ENCODE results near the gene HOXD3.

Gene HOXD3

DNA sequence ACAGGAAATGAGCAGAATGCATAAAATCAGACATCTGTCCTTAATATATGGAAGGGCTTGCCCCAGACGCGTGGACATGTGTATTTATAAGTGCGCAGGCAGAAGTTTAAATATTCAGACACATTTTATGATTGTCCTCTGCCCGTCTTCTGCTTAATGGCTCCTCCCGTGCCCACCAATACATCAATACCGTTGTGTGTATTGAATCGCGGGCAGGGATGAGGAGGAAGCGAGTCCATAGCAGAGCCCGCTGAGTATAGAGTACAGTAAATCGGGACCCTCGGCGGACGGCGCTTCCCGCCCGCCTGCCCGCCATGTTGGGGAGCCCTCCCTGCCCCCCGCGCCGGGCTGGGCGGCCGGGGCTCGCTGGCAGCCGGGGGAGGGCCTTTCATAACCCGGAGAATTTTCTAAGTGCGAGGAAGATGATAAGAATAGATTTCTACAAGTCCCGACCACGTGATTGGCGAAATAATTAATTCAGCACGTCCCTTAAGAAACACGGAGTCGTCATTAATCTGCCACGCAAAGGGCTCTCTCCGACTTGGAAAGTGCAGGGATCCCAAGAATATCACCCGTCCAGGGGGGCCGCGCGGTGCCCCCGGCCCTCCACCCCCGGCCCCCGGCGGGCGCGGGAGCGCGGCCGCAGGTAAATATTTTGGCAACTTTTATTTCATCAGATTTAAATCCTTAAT is at the start of gene HOXD3:
Gene HOXD3, plus strand, starts transcription at position 501 of the 692 bp plus-strand sequence. CDS start 11,808 bp downstream, outside the sequence.
- in situ Hi-C loops (cut with MboI; ENCODE audit: low sequenced_read_pairs), result no loop called here

DNA sequence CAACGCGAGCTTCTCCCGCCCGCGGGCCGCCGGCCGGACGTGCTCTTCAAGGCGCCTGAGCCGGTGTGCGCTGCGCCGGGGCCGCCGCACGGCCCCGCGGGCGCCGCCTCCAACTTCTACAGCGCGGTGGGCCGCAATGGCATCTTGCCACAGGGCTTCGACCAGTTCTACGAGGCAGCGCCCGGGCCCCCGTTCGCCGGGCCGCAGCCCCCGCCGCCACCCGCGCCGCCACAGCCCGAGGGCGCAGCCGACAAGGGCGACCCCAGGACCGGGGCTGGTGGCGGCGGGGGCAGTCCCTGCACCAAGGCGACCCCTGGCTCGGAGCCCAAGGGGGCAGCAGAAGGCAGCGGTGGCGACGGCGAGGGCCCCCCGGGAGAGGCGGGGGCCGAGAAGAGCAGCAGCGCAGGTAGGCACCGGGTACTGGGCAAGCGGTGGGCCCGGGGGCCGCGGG is 49.4 kb upstream of the HOXD3 start:
- in situ Hi-C loops (cut with MboI; ENCODE audit: low sequenced_read_pairs), result no loop called here

DNA sequence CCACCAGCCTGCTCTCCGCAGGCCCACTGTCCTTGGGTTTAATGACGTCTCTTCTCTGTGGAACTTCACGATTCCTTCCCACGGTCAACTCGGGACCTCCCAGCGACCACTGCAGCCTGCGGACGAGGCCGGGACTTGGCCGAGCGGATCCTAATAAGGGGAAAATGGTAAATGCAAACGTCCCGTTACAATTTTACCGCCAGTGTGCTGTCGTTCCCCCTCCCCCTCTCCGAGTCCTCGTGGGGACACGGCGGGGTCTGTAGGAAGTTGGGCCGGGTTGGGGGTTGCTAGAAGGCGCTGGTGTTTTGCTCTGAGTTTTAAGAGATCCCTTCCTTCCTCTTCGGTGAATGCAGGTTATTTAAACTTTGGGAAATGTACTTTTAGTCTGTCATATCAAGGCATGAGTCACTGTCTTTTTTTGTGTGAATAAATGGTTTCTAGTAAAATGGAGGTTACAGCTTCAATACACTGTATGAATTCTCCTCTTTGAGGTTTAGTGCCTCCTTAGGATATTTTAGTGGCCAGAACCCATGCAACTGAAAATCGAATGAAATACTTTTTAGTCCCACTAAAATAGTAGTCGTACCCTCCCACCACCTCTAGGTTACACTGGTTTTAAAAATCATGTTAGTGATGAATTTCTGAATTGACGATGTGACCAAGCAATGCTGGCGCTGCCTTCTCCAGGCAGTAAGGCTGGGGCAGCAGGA is 47.8 kb upstream of the HOXD3 start:
- in situ Hi-C loops (cut with MboI; ENCODE audit: low sequenced_read_pairs), result no loop called here

DNA sequence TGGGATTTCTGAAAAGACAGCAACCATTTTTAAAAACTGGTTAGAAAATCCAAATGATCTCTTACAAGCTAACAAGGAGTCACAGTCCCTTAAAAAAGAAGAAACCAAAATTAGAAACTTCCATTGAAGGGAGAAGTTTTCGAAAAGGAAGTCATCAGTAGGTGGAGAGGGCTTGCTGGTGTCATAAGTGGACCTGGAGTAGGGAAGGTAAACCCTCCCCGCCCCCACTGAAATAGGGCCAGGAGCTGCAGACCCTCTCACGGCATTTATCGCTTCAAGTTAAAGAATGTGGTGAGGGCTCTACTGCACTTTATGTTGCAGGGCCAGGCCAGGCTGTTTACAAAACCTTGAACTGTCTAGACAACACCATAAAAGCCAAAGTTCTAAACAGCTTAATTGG is 47.2 kb upstream of the HOXD3 start:
- in situ Hi-C loops (cut with MboI; ENCODE audit: low sequenced_read_pairs), result no loop called here

DNA sequence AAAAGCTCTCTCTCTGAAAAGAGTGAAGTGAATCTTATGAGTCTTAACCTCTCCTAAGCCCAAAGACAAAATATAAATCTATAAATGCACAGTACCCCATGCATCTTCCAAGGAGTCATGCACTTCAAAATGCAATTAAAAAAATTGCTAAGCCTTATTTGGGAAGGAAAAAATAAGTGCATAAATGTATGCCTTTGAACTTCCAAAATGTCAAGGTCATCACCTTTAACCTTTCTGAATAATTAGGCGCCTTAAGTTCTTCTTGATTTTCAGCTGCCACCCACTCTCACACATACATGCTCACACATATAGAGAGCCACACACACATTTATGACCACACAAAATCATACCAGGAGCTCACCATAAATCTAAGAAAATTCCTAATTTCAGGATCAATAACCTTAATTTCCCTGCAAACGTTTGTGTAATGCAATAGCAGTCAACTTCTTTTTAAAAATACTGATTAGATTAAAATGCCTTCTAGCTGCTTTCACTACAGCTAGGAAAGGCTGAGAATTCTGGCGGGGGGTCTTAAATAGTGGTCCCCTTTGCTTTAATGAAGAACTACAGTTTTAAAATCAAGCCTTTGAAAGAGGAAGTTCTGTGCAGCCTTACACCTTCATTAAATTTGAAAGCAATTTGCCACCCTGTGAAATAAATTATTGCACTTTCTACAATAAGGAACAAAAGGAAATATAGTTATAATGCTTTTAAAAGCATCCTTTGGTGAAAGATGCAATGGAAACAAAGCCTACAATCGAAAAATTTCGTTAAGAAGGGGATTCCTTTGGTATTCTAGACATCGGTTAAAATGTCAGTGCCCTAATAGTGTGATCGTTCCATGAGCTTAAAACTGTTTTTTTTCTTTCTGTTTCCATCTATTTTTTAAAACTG is 46.4 kb upstream of the HOXD3 start:
- in situ Hi-C loops (cut with MboI; ENCODE audit: low sequenced_read_pairs), result no loop called here

DNA sequence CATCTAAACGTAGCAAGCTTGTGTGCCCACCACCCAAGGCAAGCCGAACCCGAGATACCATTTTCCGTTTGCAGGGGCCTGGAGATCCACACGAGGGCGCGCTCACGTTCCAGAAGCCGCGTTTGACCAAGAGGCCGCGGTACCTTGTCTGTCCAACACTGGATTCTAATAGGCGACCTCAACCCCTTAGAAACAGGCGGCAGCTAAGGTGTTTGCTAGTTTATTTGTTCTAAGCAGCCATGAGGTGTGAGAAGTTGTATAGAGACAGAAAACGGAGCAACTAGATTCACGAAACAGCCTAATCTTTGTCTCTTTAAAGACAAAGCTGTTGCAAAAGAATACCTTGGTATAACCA is 45.8 kb upstream of the HOXD3 start:
- in situ Hi-C loops (cut with MboI; ENCODE audit: low sequenced_read_pairs), result no loop called here

DNA sequence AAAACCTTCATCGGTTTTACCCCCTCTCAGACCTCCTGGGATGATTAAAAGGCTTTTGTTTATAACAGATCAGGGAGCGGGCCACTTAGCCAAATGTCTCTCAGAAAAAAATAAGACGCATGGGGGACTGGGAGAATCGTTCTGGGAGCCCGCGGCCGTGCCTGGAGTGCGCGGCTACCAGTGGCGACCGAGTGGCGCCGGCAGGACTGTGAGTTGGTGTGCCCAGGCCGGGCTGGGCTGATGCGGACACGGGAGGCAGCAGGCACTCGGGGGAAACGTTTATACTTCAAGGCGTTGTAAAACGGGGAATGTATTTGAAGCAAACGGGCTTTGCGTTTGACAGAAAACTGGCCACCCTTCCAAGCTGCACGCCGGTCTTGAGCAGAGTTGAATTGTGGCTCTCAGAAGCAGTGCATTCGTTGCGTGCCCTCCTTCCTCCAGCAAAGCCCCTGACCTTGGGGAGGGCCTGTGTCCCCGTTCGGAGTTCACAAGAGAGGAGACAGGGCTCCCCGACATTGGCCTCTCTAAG is 45.2 kb upstream of the HOXD3 start:
- in situ Hi-C loops (cut with MboI; ENCODE audit: low sequenced_read_pairs), result no loop called here

DNA sequence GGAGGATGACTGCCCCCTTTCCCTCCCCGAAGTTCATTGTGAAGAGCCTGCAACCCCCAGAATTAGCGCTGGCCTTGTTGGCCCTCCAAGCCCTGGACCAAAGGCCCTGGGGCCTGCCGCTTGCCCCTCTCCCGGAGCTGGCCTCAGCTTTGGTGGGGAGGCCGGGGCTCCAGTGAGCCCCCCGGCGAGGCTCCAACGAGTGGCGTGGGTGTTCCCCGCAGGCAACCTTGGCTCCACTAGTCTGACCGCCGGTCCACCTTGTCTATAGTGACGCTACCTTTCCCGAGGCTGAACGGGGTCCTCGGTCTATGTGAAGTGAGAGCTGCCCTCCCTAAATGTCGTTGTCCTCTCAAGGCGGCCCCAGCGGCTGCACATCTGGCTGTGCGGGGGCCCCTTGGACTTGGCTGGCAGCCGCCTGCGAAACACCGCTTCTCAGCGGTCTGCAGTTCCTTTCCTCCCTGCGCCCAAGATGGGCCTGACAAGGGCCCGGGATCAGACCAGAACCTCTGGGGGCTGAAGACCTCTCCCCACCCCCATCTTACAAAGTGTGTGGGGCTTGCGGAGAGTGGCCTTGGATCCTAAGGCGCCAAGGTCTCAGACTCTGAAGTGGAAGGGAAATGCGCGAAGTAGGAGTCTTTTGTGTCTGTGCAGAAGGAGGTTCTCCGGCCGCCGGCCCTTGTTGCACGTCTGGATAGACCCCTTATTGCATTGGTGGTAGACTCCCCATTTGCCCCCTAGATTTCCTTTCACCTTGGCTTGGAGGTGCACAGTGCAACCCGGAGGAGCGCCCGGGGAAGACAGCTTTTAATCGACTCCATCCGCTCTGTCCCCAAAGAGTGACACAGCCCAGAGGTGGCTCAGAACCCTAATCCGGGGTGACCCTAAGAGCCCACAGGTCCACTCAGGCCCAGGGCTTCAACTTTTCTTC is 44.5 kb upstream of the HOXD3 start:
- in situ Hi-C loops (cut with MboI; ENCODE audit: low sequenced_read_pairs), result no loop called here

DNA sequence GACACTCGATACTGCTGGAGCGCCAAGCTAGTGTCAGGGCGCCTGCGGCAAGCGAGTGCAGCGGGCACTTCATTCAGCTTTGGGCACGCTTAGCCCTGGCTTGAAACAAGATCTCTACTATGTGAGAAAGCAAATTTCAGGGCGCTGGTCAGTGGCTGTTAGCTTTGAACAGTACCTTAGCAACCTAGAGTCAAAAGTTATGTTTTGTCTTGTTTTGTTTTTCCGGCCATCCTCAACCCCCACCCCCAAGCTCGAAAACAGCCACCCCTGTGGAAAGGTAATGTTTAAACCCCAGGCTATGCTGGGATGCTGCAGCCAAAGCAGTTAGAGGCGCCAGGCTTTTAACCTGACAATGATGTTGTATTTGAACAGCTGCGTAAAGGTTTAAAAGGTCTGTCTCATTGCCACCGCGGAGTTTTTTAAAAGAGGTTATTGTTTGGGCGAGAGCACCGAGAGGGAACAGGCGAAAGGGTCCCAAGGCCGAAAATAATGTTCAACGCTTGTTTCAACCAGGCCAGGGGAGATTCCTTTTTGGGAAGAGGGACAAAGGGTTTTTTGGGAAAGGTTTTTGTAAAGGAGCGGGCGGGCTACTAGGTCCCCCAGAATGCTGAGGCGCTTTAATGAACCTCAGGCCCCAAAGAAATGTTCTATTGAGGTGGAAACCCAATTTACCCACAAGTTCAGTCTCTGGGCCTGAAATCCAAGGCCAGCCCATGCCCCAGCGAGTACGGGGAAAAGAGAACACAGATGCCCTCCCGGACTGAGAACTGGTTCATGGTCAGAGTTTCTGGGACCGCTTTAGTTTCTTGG is 42.8 kb upstream of the HOXD3 start:
- in situ Hi-C loops (cut with MboI; ENCODE audit: low sequenced_read_pairs), result no loop called here

DNA sequence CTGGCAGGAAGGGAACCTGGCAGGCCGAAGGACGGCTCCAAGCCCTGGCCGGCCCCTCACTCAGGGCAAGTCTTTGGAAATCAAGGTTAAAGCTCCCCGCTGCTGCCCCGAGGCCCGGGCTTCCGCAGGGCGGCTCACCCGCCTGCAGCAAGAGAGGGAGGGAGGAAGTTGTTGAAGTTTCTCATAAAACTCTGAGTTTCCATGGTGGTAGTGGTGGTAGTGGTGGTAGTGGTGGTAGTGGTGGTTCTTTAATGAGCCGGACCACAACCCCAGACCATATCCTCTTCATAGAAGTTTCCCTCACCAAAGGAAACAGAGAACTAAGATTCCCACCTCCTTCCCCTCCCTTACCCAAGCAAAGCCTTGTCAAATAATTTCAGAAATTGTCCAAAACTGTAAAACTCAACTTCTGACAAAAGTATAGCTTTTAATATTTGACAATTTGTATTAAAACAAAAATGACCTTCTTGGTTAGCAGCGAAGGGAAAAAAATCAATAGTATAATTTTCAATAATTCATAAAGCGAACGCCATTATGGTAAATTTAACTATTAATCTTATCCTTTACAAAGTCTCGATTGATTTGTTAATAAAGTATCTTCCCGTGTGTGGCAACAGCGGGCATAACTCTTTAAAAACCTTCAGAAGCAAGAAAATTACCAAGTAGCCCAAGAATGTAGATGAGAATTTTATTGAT is 42.0 kb upstream of the HOXD3 start:
- in situ Hi-C loops (cut with MboI; ENCODE audit: low sequenced_read_pairs), result no loop called here

DNA sequence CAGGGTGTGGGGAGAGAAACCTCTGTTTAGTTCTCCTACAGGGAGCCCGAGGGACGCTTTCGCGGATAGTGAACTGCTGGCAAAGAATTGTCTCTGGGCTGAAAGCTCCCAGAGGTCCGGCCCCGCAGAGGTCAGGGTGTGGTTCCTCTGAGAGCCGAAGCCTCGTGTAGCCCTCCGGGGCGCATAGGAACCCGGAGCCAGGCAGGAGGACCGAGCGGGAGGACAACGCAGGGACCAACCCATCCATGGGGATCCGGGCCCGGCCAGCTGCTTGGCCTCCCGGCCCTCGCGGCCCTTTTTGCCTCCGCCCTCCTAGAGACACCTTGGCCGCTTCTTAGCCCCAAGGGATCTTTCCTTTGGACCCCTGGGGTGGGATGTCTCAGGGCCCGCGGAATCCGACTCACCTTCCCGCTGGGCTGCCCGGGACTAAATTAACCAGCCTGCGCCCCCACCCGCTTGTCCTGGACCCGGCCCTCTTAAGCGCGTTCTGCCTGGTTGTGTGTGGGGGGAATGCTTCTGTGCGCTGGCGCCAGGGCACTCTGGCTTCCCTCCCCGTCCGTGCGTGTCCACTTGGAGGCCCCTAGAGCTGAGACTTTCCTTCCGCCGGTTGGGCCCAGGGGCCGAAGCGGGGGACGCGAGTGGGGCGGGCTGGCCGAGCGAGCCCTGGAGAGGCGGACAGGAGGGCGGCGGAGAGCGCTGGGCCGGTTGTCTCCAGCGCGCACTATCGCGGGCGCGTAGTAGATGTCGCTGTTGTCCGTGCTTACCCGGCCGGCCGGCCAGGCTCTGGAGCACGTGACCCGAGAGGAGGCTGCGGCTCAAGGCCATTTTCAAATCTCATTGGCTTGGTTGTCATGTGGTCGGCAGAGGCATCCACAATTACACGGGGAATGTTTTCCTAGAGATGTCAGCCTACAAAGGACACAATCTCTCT is 41.0 kb upstream of the HOXD3 start, which contains the start of gene HOXD10:
Gene HOXD10, plus strand, starts transcription at position 896 of the 931 bp plus-strand sequence. CDS start 56 bp downstream, outside the sequence.
- in situ Hi-C loops (cut with MboI; ENCODE audit: low sequenced_read_pairs), result no loop called here

DNA sequence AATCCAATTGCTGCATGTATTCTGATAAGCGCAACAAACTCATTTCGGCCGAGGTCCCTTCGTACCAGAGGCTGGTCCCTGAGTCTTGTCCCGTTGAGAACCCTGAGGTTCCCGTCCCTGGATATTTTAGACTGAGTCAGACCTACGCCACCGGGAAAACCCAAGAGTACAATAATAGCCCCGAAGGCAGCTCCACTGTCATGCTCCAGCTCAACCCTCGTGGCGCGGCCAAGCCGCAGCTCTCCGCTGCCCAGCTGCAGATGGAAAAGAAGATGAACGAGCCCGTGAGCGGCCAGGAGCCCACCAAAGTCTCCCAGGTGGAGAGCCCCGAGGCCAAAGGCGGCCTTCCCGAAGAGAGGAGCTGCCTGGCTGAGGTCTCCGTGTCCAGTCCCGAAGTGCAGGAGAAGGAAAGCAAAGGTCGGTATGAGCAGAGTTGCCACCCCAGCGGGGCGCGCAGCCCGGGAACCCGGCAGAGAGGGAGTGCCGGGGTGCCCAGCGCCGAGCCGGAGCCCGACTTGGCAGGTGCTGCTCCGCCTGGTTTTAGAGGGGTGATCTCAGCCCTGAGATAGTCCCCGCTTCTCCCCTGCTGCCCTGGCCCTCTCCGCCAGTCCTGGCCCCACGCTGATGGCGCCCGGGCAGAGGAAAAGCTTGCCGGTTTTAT is 39.8 kb upstream of the HOXD3 start:
- in situ Hi-C loops (cut with MboI; ENCODE audit: low sequenced_read_pairs), result no loop called here

DNA sequence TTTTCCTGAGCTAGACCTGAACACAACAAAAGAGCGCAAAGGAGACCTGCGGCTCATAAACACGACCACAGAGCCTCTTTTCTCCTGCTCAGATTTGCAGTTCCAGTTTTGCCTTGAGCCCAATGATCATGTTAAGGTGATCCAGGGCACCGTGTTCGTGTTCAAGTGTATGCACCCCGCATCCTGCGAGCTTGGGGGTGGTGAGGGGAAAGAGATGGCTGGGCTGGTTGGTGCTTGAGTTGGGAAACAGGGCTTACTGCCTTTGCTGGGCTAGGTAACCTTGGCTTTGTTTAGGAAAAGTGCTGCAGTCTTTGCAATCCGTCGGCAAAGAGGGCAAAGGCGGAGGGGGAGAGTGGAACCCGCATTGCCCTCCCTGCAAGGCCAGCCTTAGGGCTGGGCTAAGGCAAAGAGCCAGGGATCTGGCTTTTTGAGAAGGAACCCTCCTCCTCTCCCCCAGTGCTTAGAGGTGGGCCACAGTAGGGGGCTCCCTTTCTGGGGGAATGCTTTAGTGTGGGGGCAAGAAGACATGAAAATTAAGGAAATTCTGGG is 39.2 kb upstream of the HOXD3 start:
- in situ Hi-C loops (cut with MboI; ENCODE audit: low sequenced_read_pairs), result no loop called here

DNA sequence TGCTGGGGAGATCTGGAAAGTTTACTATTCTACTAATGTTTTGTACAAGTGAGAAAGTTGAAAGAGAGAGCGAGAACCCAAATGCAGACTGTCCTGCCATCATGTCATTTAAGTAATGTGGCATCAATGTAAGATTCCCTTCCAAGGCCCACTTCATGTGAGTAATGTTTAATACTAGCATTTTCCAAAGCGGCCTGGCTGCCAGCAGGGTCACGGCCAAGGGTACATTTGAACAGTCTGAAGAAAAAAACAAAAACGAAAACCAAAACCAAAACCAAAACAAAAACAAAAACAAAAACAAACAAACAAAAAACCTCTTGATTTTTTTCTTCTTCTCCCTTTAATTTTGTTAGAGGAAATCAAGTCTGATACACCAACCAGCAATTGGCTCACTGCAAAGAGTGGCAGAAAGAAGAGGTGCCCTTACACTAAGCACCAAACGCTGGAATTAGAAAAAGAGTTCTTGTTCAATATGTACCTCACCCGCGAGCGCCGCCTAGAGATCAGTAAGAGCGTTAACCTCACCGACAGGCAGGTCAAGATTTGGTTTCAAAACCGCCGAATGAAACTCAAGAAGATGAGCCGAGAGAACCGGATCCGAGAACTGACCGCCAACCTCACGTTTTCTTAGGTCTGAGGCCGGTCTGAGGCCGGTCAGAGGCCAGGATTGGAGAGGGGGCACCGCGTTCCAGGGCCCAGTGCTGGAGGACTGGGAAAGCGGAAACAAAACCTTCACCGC is 38.3 kb upstream of the HOXD3 start:
- in situ Hi-C loops (cut with MboI; ENCODE audit: low sequenced_read_pairs), result no loop called here

DNA sequence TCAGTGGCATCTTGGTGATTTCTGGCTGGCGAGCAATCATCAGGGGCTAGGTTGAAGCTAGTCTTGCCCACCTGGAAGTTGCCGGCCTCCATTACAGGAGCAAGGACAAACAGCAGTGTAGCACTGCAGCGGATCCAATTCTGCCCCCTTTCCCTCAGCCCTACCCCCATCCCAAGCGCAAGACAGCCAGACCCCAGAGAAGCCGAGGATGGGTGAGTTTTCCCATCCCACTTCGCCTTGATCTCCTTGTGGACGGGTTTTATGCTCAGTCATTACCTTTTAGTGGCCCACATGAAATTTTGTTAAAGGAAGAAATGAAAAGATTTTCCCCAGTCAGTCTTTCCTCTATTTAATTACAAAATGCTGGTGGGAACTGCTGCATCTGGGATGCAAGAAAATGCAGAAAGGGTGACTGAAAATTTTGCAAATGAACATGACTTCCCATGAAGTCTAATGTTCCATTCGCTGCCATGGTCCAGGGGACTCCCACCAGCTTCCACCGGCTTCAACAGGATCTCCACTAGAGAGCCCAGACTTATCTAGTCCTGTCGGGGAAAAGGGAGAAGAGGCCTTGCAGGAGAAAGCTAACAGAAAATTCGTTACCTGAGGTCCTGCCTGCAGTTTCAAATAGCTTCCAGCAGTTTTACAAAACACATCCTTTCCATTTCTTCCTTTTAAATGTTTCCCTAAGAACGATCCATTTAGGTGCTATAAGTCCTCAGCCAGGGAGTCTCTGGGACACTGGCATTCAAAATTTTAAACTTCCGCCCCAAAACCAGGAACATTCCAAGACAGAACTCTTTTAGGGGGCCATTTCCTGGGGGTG is 36.5 kb upstream of the HOXD3 start:
- in situ Hi-C loops (cut with MboI; ENCODE audit: low sequenced_read_pairs), result loop anchor here (10.0 kb wide), 1 partner anchor 1034 kb away; no protein-coding TSS in a partner anchor

Data from HL-60/S4 (cell line).